ENCODE results near the gene CHCHD6.

Gene CHCHD6

DNA sequence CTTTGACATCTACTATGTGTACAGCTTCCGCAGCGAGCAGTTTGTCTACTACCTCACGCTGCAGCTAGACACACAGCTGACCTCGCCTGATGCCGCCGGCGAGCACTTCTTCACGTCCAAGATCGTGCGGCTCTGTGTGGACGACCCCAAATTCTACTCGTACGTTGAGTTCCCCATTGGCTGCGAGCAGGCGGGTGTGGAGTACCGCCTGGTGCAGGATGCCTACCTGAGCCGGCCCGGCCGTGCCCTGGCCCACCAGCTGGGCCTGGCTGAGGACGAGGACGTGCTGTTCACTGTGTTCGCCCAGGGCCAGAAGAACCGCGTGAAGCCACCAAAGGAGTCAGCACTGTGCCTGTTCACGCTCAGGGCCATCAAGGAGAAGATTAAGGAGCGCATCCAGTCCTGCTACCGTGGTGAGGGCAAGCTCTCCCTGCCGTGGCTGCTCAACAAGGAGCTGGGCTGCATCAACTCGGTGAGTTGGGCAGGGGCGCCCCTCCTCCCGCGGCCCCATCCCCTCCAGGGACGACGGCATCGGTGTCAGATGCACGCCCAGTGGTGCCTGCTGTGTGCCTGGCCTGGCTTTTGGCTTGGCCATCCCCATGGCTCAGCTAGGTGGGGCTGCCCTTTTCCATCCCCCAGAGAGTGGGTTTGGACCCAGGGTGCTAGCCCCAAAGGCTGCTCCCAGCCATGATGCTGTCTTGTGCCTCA, 285.4 kb downstream of the CHCHD6 start:
- TF ChIP-seq, protein P1, sequence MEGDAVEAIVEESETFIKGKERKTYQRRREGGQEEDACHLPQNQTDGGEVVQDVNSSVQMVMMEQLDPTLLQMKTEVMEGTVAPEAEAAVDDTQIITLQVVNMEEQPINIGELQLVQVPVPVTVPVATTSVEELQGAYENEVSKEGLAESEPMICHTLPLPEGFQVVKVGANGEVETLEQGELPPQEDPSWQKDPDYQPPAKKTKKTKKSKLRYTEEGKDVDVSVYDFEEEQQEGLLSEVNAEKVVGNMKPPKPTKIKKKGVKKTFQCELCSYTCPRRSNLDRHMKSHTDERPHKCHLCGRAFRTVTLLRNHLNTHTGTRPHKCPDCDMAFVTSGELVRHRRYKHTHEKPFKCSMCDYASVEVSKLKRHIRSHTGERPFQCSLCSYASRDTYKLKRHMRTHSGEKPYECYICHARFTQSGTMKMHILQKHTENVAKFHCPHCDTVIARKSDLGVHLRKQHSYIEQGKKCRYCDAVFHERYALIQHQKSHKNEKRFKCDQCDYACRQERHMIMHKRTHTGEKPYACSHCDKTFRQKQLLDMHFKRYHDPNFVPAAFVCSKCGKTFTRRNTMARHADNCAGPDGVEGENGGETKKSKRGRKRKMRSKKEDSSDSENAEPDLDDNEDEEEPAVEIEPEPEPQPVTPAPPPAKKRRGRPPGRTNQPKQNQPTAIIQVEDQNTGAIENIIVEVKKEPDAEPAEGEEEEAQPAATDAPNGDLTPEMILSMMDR (IDR thresholded peaks at IDR 0.05; ENCODE audit: insufficient read depth, low read depth, low read length, missing control alignments): no peak
- H3K4me3 ChIP-seq (ENCODE audit: low read length): no peak overlapping the region
- no peak for DNase-seq (ENCODE audit: low read depth)

- H3K4me3 ChIP-seq (ENCODE audit: low read length): no peak overlapping the region
- DNase-seq (ENCODE audit: low read depth): no peak
- TF ChIP-seq, protein P1 (IDR thresholded peaks at IDR 0.05; ENCODE audit: insufficient read depth, low read depth, low read length, missing control alignments): no peak
Measured at GRCh38 chr3:126990024-126990700, 286.1 kb downstream of the CHCHD6 start.

GRCh38 chr3:126990890-126991289, 286.9 kb downstream of the CHCHD6 start:
- H3K4me3 ChIP-seq (ENCODE audit: low read length): no peak overlapping the region
- no peak for DNase-seq (ENCODE audit: low read depth)
- TF ChIP-seq, protein P1 (IDR thresholded peaks at IDR 0.05; ENCODE audit: insufficient read depth, low read depth, low read length, missing control alignments): no peak

- no peak for DNase-seq (ENCODE audit: low read depth)
- H3K4me3 ChIP-seq (ENCODE audit: low read length): no peak overlapping the region
- TF ChIP-seq, protein P1 (IDR thresholded peaks at IDR 0.05; ENCODE audit: insufficient read depth, low read depth, low read length, missing control alignments): no peak
Measured at GRCh38 chr3:126991366-126992200, 287.5 kb downstream of the CHCHD6 start.

DNA sequence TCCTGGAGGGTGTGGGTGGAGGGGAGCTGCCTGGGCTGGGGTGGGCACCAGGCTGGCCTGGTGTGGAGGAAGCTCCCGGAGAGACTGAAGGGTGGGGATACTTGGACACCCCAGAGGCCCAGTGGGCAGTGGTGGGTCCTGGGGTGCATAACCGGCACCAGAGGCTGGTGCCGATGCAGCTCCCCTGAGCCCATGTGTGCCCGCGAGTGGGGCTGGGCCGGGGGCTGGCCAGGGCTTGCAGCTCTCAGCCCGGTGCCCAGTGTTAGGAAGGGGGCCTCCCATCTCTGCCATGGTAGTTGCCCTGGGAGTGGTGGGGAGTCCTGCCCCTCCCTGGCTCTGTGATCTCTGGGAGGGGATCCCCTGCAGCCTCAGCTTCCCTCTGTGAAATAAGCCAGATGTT, 288.2 kb downstream of the CHCHD6 start:
- TF ChIP-seq, protein P1 (IDR thresholded peaks at IDR 0.05; ENCODE audit: insufficient read depth, low read depth, low read length, missing control alignments): no peak
- H3K4me3 ChIP-seq (ENCODE audit: low read length): no peak overlapping the region
- DNase-seq (ENCODE audit: low read depth): no peak

GRCh38 chr3:126992776-126993175, 288.7 kb downstream of the CHCHD6 start:
- TF ChIP-seq, protein P1 (IDR thresholded peaks at IDR 0.05; ENCODE audit: insufficient read depth, low read depth, low read length, missing control alignments): no peak
- DNase-seq (ENCODE audit: low read depth): no peak
- H3K4me3 ChIP-seq (ENCODE audit: low read length): no peak overlapping the region

All from epithelial cell of esophagus (primary cell).